Islet of Langerhans (tissue), 1 donor: ENCODE results near the gene TRPV2.
"Not testable (repeated sequence)": the region's sequence is repeated elsewhere in the genome, so short reads cannot be mapped to it uniquely, and the experiment has no call there.

Experiments
- FAIRE-seq: peaks from one replicate; lab custom pipeline; 2011; peaks lifted over from hg19 to GRCh38; lab: Jason Lieb, UNC

Gene TRPV2, protein sequence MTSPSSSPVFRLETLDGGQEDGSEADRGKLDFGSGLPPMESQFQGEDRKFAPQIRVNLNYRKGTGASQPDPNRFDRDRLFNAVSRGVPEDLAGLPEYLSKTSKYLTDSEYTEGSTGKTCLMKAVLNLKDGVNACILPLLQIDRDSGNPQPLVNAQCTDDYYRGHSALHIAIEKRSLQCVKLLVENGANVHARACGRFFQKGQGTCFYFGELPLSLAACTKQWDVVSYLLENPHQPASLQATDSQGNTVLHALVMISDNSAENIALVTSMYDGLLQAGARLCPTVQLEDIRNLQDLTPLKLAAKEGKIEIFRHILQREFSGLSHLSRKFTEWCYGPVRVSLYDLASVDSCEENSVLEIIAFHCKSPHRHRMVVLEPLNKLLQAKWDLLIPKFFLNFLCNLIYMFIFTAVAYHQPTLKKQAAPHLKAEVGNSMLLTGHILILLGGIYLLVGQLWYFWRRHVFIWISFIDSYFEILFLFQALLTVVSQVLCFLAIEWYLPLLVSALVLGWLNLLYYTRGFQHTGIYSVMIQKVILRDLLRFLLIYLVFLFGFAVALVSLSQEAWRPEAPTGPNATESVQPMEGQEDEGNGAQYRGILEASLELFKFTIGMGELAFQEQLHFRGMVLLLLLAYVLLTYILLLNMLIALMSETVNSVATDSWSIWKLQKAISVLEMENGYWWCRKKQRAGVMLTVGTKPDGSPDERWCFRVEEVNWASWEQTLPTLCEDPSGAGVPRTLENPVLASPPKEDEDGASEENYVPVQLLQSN

DNA sequence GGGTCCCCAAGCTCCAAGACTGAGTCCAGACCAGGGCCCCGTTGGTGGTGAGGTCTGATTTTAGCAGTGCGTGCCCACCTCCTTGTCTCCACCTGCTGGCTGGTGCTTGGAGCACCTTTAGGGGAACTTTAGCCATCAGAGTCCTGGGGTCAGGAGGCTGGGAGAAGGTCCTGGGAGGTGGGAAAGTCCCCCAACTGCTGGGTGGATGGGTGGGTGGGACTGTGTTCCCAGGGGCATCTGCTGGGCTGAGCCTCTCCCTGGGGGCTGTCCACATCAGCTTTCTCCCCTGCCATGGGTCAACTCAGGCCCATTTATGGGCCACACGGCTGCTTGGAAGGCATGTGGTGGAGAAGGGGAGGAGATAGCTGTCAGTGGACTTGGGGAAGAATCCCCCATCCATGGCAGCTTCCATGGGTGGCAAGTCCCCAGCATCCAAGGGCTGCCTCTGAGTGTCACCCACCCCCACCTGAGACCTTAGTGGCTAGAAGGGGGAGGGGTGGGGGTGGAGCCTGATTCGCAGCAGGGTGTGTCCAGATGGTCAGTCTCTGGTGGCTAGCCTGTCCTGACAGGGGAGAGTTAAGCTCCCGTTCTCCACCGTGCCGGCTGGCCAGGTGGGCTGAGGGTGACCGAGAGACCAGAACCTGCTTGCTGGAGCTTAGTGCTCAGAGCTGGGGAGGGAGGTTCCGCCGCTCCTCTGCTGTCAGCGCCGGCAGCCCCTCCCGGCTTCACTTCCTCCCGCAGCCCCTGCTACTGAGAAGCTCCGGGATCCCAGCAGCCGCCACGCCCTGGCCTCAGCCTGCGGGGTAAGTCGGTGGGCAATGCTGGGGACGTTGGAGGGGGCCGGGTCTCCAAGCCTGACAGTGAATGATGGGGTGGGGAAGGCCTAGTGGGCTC, at the start of gene TRPV2:
TRPV2 (plus strand) TSS at position 541 of the 894 bp plus-strand sequence. CDS start 2,098 bp downstream, outside the sequence.
- no peak for FAIRE-seq

DNA sequence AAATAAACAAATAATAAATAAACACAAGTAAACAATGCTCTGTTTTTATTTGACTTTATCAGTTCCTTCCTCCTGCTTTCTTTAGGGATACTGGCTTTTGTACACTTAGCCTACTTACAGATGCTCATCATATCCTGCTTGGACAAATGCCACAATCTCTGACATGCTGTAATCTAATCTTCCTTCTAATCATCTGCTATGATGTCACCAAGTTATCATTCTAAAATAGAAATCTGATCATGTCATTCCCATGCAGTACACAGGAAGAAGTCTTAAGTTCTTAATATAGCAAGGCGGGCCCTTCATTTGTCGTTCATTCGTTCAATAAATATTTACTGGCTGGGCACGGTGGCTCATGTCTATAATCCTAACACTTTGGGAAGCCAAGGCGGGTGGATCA, 43.6 kb upstream of the TRPV2 start:
- FAIRE-seq: no peak

DNA sequence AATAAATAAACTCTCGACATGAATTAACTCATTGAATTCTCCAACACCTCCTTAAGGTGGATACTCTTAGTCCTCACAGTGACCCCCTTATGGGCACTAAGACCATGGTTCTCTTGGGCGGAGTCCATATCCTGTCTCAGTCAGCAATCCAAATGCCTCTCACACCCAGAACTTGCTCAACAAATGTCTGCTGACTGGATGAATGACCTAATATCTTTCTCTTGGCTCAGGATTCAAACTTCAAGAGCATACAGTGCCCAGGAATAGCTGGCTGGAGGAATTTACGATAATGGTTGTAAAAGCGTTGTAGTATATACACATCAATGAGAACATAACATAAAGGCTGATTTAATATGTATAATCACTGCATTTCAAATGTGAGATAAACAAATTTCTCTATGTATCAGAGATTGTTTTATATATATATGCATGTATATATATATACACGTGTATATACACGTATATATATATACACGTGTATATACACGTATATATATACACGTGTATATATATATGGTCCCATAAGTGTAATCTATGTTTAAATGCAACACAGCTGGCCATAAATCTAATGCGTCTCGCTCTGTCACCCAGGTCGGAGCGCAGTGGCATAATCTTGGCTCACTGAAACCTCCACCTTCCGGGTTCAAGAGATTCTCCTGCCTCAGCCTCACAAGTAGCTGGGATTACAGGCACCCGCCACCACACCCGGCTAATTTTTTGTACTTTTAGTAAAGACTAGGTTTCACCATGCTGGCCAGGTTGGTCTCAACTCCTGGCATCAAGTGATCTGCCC, 41.0 kb upstream of the TRPV2 start:
- FAIRE-seq: no peak

DNA sequence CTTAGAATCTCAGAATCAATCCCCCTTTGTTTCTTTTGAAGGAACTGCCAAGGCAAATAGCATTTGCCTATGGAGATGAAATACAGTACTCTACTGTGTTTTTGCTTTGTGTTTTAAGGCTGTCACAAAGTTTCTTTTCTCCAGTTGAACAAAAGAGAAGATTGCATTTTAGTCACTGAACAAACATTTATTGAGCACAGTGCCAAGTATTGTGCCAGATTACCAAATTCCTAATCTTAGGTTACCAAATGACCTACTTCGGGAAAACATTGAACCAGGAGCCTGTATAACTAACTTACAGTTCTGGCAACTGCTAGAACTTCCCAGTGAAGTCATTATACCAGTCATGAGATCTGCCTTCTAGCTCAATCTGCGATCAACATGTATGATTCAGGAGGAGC, 37.4 kb upstream of the TRPV2 start:
- no peak for FAIRE-seq

DNA sequence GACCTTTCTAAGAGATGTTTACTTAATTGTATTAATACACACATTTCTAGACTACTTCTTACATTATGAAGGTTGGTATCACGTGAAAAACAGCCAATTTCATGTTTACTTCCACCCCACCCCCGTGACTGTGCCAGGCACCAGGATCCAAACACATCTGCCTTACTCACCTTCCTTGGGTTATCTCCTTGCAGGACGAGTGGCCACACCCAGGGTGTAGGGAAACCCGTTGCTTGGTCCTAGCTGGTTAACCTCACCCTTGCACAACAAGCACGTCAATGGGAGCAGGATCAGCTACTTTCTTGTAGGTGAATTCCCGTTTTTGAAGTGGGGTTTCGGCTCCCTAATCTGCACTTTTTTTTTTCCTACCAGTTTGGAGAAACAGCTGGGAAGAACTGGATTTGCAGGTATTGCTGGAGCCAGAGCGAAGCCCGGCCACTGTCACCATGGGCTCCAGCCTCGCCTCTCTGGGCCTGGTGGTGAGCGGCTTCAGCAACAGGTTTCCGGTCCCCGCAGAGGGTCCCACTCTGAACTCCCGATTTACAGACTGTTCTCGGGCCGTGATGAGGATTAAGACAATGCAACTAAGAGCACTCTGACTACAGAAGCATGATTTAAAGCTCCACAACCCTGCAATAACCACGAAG, 36.6 kb upstream of the TRPV2 start:
- no peak for FAIRE-seq

DNA sequence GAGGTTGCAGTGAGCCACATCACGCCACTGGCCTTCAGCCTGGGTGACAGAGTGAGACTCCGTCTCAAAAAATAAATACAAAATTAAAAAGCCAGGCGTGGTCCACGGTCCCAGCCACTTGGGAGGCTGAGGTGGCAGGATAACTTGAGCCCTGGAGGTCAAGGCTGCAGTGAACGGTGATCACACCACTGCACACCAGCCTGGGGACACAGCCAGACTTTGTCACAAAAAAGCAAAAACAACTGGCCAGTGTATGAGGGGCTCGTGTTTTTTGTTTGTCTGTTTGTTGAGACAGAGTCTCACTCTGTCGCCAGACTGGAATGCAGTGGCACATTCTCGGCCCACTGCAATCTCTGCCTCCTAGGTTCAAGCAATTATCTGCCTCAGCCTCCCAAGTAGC, 35.7 kb upstream of the TRPV2 start:
- FAIRE-seq: no peak

DNA sequence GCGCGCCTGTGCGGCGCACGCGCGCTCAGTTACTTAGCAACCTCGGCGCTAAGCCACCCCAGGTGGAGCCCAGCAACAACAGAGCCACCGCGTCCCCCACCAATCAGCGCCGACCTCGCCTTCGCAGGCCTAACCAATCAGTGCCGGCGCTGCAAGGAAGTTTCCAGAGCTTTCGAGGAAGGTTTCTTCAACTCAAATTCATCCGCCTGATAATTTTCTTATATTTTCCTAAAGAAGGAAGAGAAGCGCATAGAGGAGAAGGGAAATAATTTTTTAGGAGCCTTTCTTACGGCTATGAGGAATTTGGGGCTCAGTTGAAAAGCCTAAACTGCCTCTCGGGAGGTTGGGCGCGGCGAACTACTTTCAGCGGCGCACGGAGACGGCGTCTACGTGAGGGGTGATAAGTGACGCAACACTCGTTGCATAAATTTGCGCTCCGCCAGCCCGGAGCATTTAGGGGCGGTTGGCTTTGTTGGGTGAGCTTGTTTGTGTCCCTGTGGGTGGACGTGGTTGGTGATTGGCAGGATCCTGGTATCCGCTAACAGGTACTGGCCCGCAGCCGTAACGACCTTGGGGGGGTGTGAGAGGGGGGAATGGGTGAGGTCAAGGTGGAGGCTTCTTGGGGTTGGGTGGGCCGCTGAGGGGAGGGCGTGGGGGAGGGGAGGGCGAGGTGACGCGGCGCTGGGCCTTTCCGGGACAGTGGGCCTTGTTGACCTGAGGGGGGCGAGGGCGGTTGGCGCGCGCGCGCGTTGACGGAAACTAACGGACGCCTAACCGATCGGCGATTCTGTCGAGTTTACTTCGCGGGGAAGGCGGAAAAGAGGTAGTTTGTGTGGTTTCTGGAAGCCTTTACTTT, 34.5 kb upstream of the TRPV2 start, which contains the start of gene UBB:
UBB (plus strand) TSS at position 452 of the 856 bp plus-strand sequence. CDS start 817 bp downstream, outside the sequence.
- FAIRE-seq: no peak

DNA sequence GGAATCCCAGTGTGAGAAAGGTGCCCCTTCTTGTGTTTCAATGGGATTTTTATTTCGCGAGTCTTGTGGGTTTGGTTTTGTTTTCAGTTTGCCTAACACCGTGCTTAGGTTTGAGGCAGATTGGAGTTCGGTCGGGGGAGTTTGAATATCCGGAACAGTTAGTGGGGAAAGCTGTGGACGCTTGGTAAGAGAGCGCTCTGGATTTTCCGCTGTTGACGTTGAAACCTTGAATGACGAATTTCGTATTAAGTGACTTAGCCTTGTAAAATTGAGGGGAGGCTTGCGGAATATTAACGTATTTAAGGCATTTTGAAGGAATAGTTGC, 33.9 kb upstream of the TRPV2 start:
- no peak for FAIRE-seq

DNA sequence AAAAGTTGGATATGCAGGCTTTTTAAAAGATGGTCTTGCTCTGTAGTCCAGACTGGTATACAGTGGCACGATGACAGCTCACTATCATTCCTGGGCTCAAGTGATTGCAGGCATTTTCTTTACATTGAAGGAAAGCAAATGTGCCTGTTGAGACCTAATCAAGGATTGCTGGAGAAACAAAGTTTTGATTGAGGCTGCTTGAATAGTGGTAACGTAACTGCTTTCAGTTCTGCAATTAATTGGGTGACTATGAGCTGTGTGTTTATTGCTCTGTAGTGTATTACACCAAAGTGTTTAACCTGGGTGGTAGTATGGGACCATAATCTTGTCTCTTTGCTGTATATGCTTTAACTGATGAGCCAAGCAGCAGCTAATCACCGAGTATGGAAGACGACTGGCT, 32.2 kb upstream of the TRPV2 start:
- no peak for FAIRE-seq

DNA sequence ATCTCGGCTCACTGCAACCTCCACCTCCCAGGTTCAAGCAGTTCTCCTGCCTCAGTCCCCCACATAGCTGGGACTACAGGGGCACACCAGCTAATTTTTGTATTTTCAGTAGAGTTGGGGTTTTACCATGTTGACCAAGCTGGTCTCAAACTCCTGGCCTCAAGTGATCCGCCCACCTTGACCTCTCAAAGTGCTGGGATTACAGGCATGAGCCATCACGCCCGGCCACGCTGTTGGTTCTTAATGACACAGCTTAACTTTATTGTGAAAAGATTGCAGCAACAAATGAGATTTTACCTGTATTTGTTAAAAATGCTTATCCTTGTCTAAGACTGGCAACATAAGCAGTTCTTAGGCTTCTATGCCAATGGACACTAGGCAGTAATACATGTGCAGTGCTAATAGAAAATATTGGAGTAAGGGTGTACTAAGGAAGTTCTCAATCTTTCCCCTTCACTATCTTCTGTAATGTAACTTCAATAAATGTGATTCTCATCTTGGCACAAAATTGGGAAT, 31.5 kb upstream of the TRPV2 start:
- no peak for FAIRE-seq

DNA sequence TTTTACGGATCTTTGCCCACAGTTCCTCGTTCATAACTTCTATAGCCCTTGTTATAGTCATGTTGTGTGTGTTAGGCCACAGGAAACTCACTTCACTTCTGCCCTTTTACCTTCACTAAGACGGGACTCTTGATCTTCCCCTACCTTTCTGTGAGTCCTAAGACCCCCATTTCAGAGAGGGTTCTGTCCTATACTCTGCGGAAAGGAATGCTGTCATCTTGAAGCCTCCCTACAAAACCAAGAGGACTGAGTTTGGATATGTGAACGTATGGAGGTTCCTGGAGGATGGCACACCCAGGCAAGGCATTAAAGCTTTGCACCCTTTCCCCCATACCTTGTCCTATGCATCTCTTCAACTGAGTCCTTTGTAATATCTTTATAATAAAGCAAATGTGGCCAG, 30.8 kb upstream of the TRPV2 start:
- no peak for FAIRE-seq

DNA sequence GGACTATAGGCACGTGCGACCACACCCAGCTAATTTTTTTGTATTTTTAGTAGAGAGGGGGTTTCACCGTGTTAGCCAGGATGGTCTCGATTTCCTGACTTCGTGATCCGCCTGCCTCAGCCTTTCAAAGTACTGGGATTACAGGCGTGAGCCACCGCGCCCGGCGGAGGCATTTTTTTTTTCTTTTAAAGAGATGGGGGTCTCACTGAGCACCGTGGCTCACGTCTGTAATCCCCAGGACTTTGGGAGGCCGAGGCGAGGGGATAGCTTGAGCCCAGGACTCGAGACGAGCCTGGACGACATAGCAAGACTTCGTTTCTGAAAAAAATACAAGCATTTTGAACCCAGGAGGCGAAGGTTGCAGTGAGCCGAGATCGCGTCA, 29.3 kb upstream of the TRPV2 start:
- not testable (repeated sequence) for FAIRE-seq

DNA sequence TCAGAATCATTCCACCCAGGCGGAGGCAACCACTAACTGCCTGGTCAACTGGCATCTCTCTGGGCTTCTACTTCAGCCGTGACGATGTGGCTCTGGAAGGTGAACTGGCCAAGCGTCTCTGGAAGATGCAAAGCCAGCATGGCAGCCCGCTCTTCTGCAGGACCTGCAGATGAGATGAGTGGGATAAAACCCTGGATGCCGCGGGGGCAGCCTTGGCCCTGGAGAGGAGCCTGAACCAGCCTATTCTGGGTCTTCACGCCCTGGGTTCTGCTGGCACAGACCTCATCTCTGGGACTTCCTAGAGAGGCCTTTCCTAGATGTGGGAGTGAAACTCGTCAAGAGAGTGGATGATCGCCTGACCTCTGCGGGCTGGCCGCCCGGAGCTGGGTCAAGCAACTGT, 23.9 kb upstream of the TRPV2 start:
- no peak for FAIRE-seq

DNA sequence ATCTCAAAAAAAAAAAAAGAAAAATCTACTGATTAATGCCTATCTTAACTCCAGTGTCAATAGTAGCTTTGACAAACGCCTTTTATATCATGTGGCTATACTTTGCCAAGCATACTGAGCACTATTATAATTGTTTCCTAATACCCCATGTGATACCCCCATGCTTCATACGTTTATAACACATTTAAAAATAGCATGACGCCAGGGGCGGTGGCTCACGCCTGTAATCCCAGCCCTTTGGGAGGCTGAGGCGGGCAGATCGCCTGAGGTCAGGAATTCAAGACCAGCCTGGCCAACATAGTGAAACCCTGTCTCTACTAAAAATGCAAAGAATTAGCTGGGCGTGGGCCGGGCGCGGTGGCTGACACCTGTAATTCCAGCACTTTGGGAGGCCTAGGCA, 22.9 kb upstream of the TRPV2 start:
- not testable (repeated sequence) for FAIRE-seq

DNA sequence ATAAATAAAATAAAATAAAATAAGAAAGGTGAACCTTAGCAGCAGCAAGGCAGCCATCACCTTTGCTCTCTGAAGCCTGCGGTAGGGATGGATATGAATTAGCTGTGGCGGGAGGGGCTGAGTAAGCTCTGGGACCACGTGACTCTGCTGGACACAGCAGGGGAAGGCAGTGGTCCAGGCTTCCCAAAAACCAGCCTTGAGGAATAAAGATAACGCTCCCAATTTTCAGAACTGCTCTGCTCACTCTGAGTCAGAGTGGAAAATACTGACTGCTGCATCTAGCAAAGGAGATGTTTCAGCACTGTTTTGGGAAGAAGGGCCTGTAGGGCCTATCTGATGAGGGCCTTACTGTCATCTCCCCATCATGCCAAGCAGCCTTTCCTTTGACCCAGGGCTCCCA, 19.5 kb upstream of the TRPV2 start:
- not testable (repeated sequence) for FAIRE-seq

DNA sequence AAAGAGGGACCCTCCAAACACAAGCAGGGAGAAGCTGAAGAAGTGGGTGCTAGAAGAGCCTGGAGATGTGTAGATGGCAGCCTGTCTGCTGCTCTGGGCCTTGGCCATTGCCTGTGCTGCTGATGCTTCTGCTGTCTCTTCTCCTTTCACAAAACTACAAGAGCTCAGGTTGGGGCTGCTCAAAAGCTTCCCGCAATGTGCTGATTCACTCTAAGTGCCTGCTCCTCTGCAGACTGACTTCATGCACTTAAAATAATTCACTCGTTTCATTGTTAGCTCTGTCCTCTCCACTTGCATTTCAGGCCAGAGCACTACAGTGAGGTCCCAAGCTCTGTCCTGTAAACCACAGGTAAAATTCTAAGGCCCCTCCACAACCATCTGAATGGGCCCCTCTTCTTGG, 18.7 kb upstream of the TRPV2 start:
- not testable (repeated sequence) for FAIRE-seq

DNA sequence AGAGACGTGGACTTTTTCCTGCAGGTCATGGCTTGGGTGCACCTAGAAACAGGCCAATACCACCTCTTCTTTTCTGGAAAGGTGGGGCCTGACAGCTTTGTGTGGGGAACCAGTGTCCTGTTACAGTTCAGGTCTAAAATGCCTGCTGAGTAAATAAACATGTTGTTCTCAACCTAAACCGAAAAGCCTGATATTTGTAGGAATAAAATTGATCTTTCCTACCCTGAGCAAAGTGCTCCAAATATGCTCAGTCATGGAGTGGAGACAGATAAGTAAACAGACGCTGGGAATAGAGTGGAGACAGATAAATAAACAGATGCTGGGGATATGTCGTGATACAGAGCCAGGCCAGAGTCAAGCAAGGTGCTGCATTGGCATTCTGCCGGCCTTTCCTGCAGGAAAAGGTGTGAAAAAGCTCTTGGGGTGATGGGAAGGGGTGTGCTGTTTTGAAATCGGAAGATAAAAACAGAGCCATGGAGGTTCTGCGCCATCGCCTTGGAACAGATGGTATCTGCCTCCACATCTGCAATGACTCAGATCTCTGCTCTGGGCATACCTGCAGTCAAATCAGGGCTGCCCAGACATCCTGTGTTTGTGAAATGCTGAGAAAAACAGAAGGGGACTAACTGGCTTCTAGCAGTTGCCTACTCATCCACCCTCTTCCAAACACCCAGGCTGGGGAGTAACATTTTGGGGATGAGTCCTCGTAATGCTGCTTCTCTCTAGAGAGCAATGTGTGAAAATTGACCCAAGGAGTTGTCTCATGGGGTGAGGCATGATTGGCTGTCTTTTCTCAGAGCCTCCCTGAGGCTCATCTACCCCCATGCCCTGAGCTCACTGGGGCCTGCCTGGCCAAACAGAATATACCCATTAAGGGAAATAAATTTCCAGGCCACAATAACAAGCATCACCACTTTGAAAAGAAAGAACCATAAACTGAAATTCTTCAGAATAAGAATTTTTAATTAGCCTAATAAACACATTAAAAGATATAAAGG, 16.8 kb upstream of the TRPV2 start:
- FAIRE-seq: no peak

DNA sequence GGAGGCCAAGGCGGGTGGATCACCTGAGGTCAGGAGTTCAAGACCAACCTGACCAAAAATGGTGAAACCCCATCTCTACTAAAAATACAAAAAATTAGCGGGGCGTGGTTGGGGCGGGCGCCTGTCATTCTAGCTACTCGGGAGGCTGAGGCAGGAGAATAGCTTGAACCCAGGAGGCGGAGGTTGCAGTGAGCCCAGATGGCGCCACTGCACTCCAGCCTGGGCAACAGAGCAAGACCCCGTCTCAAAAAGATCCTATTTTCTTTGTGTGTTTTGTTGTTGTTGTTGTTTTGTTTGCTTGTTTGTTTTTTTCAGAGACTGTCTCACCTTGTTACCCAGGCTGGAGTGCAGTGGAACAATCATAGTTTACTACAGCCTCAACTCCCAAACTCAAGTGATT, 11.5 kb upstream of the TRPV2 start:
- not testable (repeated sequence) for FAIRE-seq
